ENCODE measurements around the gene TTLL10.

TTLL10 gene

DNA sequence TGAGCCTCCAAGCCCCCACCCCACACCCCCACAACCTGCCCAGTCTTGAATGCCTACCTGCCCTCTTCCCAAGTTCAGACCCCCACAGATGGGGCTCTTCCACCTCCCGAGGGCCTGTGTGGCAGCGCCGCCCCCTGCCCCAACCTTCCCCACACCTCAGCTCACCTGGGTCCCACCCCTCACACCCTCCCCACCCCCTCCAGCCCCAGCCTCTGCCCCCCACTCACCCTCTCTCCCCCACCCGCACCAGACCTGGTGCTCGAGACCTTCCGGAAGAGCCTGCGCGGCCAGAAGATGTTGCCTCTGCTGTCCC, 23.5 kb downstream of the TTLL10 start:
- in situ Hi-C loops (cut with HindIII; ENCODE audit: low sequenced_read_pairs), result no loop called here
- no peak overlapping the region for H3K4me3 ChIP-seq (ENCODE audit: low read depth, low read length)
- no peak for DNase-seq (ENCODE audit: low read depth, low spot score)
- TF ChIP-seq, protein P1, sequence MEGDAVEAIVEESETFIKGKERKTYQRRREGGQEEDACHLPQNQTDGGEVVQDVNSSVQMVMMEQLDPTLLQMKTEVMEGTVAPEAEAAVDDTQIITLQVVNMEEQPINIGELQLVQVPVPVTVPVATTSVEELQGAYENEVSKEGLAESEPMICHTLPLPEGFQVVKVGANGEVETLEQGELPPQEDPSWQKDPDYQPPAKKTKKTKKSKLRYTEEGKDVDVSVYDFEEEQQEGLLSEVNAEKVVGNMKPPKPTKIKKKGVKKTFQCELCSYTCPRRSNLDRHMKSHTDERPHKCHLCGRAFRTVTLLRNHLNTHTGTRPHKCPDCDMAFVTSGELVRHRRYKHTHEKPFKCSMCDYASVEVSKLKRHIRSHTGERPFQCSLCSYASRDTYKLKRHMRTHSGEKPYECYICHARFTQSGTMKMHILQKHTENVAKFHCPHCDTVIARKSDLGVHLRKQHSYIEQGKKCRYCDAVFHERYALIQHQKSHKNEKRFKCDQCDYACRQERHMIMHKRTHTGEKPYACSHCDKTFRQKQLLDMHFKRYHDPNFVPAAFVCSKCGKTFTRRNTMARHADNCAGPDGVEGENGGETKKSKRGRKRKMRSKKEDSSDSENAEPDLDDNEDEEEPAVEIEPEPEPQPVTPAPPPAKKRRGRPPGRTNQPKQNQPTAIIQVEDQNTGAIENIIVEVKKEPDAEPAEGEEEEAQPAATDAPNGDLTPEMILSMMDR (IDR thresholded peaks at IDR 0.05; ENCODE audit: low read depth, low read length), result no peak

DNA sequence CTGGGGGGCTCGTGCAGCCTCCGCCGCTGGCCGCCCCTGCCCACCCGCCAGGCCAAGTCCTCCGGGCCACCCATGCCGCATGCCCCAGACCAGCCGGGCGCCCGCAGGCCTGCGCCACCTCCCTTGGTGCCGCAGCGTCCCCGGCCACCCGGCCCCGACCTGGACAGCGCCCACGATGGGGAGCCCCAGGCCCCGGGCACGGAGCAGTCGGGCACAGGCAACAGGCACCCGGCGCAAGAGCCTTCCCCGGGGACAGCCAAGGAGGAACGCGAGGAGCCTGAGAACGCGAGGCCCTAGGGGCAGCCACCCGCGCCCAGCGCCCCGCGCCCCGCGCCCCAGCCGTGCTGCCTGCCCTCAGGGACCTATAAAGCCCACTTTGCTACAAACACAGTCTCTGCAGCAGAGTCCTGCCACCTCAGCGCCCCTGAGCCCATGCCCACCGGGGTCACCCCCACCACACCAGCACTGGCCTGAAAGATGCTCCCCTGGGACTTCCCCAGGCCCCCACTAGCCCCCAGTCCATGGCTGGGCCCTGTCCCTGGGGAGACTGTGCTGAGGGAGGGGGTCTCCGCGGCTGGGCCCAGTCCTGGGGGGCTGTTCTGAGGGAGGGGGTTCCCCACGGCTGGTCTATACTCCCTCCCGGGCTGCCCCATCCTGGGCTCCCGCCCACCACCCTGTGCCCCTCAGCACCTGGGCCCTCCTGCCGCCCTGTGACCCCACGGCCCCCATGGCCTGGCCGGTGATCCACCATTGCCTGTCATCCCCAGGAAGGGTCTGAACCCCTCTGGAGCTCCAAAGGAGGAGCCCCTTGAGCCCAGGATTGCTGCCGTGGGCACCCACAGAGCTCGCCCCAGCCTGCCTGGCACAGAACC, 24.1 kb downstream of the TTLL10 start:
- TF ChIP-seq, protein P1 (IDR thresholded peaks at IDR 0.05; ENCODE audit: low read depth, low read length), result no peak
- in situ Hi-C loops (cut with HindIII; ENCODE audit: low sequenced_read_pairs), result no loop called here
- DNase-seq (ENCODE audit: low read depth, low spot score), result no peak

DNA sequence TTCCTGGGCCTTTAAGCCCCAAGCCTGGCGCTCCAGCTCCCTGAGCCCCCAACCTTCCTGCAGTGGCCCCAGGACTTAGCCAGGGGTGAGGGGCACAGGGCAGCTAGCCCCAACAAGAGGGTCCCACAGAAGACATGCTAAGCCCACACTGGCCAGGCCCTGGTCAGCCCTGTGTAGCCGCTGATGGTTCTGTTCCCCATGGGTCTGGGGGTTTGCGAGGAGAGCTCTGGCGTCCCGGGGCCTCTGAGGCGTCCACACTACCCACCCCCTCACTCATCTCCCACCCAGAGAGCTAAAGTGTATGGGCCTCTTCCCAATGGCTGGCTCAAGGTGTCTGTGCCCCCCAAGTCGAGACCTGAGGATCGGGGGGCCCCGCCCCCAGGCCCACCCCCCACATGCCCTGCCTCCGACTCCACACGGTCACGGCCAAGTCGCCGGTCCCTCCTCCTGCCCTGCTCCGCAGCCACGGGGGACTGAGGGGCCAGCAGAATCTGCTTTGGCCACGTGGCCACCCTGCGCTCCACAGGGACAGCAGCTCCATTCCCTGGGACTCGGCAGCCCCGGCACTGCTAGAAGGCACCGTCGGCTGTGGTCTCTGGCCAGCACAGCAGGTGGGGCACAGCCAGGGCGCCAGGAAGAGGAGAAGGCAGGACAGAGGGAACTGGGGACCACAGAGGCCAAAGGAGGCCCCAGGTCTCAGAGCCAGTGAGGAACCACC, 24.9 kb downstream of the TTLL10 start:
- no peak overlapping the region for H3K4me3 ChIP-seq (ENCODE audit: low read depth, low read length)
- in situ Hi-C loops (cut with HindIII; ENCODE audit: low sequenced_read_pairs), result no loop called here
- no peak for DNase-seq (ENCODE audit: low read depth, low spot score)
- TF ChIP-seq, protein P1 (IDR thresholded peaks at IDR 0.05; ENCODE audit: low read depth, low read length), result no peak

More for the DNA sequence above, 24.1 kb downstream of the TTLL10 start:
- H3K4me3 ChIP-seq (ENCODE audit: low read depth, low read length), result no peak overlapping the region

DNA sequence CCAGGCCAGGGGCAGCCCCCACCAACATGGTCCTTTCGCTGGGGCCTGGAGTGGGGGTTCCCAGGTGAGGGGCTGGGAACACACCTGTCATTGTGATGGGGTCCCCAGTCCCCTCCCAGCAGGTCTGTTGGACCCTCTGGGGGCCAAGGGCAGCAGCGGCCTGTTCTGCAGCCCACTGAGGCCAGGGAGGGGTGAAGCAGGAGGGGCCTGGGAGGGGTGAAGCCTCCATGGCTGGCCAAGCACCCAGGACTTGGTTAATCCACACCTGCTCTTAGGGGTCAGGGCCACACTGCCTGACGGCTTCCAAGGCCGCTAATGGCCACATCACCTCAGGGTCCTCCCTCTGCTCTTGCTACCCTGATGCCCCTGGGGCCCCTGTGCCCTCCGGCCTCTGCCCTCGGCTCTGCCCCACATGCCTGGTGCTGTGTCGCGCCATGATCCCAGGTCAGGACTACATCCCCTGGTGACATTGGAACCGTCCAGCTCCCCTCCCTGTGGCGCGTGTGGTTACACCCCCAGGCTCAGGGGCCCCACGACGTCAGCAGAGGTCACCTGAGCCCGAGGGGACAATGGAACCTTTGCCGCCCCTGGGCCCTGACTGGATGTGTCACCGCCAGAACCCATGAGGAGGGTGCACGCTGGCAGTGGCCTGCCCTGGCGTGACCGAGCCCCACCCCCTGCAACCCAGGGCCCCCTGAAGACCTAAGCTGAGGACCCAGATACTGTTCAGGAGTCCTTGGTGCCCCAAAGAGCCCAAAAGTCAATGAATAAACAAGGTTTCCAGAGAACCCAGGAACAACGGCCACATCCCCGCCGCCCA, 25.7 kb downstream of the TTLL10 start:
- no peak for DNase-seq (ENCODE audit: low read depth, low spot score)
- H3K4me3 ChIP-seq (ENCODE audit: low read depth, low read length), result no peak overlapping the region
- TF ChIP-seq, protein P1 (IDR thresholded peaks at IDR 0.05; ENCODE audit: low read depth, low read length), result no peak
- in situ Hi-C loops (cut with HindIII; ENCODE audit: low sequenced_read_pairs), result no loop called here

DNA sequence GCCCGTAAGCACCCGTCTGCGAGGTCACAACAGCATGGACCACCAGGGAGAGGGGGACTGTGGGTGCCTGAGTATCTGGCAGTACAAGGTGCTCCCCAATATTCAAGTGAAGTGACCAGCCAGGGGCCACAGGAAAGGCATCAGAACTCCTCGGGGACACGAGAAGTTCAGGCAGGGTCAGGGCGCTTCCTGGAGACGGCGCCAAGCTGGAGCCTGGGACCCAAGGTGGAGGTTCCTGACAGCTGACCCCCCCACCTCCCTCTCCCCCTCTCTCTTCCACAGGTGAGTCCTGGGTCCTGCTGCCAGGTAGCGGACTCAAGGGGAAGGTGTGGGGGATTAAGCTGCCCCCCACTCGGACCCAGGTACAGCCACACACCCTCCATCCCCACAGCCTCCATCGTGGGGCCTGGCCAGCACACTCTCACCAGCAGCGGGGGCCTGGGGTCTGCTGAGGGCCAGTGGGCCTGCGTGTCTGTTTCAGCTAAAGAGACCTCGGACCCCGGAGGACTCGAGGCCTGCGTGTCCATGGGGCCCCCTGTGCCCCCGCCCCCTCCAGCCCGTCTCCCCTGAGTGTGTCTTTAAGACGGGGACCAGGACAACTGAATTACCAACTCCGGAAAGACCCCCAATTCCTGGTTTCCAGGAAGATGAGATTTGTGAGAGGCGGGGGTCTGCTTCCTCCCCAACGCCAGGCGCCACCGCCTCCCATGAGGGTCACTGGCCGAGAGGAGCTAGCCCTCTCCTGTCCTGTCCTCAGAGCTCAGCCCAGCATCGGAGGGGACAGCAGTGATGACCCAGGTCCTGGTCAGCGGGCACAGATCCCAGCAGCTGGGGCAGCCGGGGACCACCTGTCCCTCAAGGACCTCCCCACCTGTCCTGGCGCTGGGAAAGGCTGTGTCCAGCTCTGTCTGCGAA, 26.5 kb downstream of the TTLL10 start:
- DNase-seq (ENCODE audit: low read depth, low spot score), result no peak
- in situ Hi-C loops (cut with HindIII; ENCODE audit: low sequenced_read_pairs), result no loop called here
- H3K4me3 ChIP-seq (ENCODE audit: low read depth, low read length), result no peak overlapping the region
- TF ChIP-seq, protein P1 (IDR thresholded peaks at IDR 0.05; ENCODE audit: low read depth, low read length), result no peak
